Measurements from ENCODE around the gene ATPAF1. TPM values are rescaled to one million over a fixed set of nuclear protein-coding genes. Genes with fewer than 3 reads are reported as not detected.

ATPAF1 gene
- total and polyA plus RNA-seq, 7 donors, result 60.9 to 156 (median 100) TPM

DNA sequence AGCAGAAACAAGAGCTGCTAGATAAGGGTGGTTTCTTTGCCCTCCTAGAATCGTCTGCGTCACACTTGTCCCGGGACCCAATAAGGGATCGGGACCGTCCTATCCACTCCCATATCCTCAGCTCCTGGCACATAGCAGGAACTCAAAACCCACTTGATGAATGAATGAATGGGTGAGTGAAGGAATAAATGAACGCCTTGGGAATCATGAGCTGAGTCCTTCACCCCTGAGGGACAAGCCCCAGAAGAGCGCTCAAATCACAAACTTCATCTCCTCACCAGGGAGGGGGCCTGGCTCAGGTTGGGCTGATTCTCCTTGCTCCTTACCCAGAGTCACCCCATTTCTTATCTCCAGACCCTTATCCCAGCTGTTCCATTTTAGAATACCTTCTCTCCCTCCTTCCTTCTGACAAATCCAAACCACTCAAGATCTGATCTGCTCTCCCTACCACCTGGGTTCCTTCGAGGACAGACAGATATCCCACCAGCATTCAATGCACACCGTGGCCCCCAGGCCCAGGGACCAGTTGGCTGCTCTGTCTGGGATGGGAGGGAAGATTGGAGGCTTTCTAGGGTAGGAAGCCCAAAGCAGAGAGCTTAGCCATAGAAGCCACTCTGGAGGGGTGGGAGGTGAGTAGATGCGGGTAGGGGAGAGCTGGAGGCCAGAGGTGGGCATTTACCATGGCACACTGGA, 50.9 kb downstream of the ATPAF1 start:
- no peak for DNase-seq
- Histone ChIP-seq H3K27ac (peak overlapping the region; percentile 94), H3K36me3 (ENCODE audit: insufficient read depth in 1 of 2, low read depth in 1 of 2) (no peaks in the 10 kb centered on the region), H3K4me1 (peaks cover 42% of the 10 kb centered on the region), H3K4me3 (peak overlapping the region; percentile 87), H3K27me3 (ENCODE audit: insufficient read depth in 3 of 3, low read length in 2 of 3) (no peaks in the 10 kb centered on the region), H3K9me3 (no peaks in the 10 kb centered on the region)
- no peak for TF ChIP-seq CTCF (IDR thresholded peaks at IDR 0.05)
- ATAC-seq, result peak; percentile 6 to 25 (median 20)
- WGBS, 3 donors, result 36 to 37% (median 37%) methylated on average over 10 of the region's 10 CpGs
- intact Hi-C loops (cut with DNase I), result loop anchor here in 1 of 2 donors (5.0 kb wide), 1 partner anchor 50 kb away; the partner anchor contains the start of gene ATPAF1

GRCh38 chr1:46616277-46617107, 51.7 kb downstream of the ATPAF1 start, which contains the start of gene MOB3C:
TSS of gene MOB3C (minus strand) at chr1:46616811. CDS start at chr1:46613321, 3,490 bp downstream.
- no peaks in the 10 kb centered on the region for H3K27me3 ChIP-seq (ENCODE audit: insufficient read depth in 3 of 3, low read length in 2 of 3)
- H3K27ac ChIP-seq, result peak within 1 kb of the TSS; percentile 94
- H3K36me3 ChIP-seq (ENCODE audit: insufficient read depth in 1 of 2, low read depth in 1 of 2), result peaks cover 0 to 2% of the 10 kb centered on the region in 2 donors
- WGBS, 3 donors, result 0 to 1% (median 0%) methylated on average over 23 to 62 of the region's 62 CpGs
- H3K4me3 ChIP-seq, result peak within 1 kb of the TSS; percentile 87
- ATAC-seq (peak; percentile 78 to 80 (median 78)), DNase-seq (peak; percentile 89 to 93)
- peaks cover 50% of the 10 kb centered on the region for H3K4me1 ChIP-seq
- intact Hi-C loops (cut with DNase I), result loop anchor here in 1 of 2 donors (5.0 kb wide), 1 partner anchor 51 kb away; the partner anchor contains the start of gene ATPAF1
- TF ChIP-seq CTCF (IDR thresholded peaks at IDR 0.05), result no peak
- H3K9me3 ChIP-seq, result no peaks in the 10 kb centered on the region

- DNase-seq (no peak), ATAC-seq (no peak)
- Histone ChIP-seq H3K4me3 (peak overlapping the region; percentile 87), H3K9me3 (no peaks in the 10 kb centered on the region), H3K4me1 (peaks cover 58% of the 10 kb centered on the region), H3K27me3 (ENCODE audit: insufficient read depth in 3 of 3, low read length in 2 of 3) (no peaks in the 10 kb centered on the region), H3K36me3 (ENCODE audit: insufficient read depth in 1 of 2, low read depth in 1 of 2) (peaks cover 0 to 9% of the 10 kb centered on the region in 2 donors), H3K27ac (peak overlapping the region; percentile 94)
- WGBS, 3 donors, result 15 to 42% (median 23%) methylated on average over 3 of the region's 3 CpGs
- no peak for TF ChIP-seq CTCF (IDR thresholded peaks at IDR 0.05)
- intact Hi-C loops (cut with DNase I), result loop anchor here in 1 of 2 donors (5.0 kb wide), 1 partner anchor 52 kb away; the partner anchor contains the start of gene ATPAF1
Measured at GRCh38 chr1:46615735-46616134, 52.4 kb downstream of the ATPAF1 start.

DNA sequence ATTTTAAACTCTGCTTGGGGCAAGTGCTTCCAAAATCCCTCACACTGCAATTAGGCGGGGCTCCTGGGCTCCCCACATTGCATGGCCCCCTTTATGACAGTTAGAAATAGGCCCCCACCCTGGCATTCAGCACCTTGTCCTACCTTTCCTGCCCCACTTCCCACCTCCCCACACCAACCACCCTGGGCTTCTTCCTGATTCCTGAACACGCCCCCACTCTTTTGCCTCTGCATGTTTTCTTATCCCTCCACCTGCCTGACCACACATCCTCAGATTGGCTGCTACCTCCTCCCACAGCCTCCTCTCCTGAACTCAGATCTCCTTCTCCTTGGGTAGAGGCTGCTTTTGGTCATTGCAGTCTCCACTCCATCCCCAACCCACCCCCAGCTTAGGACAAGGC, 53.1 kb downstream of the ATPAF1 start:
- Histone ChIP-seq H3K9me3 (no peaks in the 10 kb centered on the region), H3K36me3 (ENCODE audit: insufficient read depth in 1 of 2, low read depth in 1 of 2) (peaks cover 0 to 15% of the 10 kb centered on the region in 2 donors), H3K27ac (peak overlapping the region; percentile 94), H3K4me3 (peak overlapping the region; percentile 87), H3K27me3 (ENCODE audit: insufficient read depth in 3 of 3, low read length in 2 of 3) (no peaks in the 10 kb centered on the region), H3K4me1 (peaks cover 60% of the 10 kb centered on the region)
- no peak for TF ChIP-seq CTCF (IDR thresholded peaks at IDR 0.05)
- intact Hi-C loops (cut with DNase I), result loop anchor here in 1 of 2 donors (5.0 kb wide), 1 partner anchor 52 kb away; the partner anchor contains the start of gene ATPAF1
- WGBS, 3 donors, result 91 to 95% (median 92%) methylated on average over 2 of the region's 2 CpGs
- ATAC-seq (no peak), DNase-seq (no peak)

Measured in psoas muscle (tissue), 8 donors.